Nephron (organoid): ENCODE measurements around the gene NLRP1.

Source experiments
- H3K27ac Mint-ChIP-seq, 3 experiments: 2 replicates each; pipeline ENCODE4 v1.8.0; 2020; ENCODE audit warnings: mixed read lengths in 3 of 3, mild to moderate bottlenecking in 2 of 3, moderate library complexity in 1 of 3
- H3K27me3 Mint-ChIP-seq: 2 replicates; pipeline ENCODE4 v1.8.0; 2021; ENCODE audit warnings: low read depth, mild to moderate bottlenecking, moderate library complexity, mixed read lengths
- H3K36me3 Mint-ChIP-seq: 2 replicates; pipeline ENCODE4 v1.8.0; 2020; ENCODE audit warnings: low read depth, mixed read lengths
- H3K4me1 Mint-ChIP-seq: 2 replicates; pipeline ENCODE4 v1.8.0; 2020; ENCODE audit warnings: mixed read lengths
- H3K4me3 Mint-ChIP-seq, 3 experiments: 2 replicates each; pipeline ENCODE4 v1.8.0; 2020; ENCODE audit warnings: mild to moderate bottlenecking in 3 of 3, mixed read lengths in 3 of 3, moderate library complexity in 2 of 3
- H3K9me3 Mint-ChIP-seq: 2 replicates; pipeline ENCODE4 v1.8.0; 2020; ENCODE audit warnings: mixed read lengths
- TF ChIP-seq, protein P1 (sequence below), 3 experiments: fragments of 200-600 bp; sonication (generic); IDR thresholded peaks; one replicate each; pipeline ENCODE4 v1.5.0; 2021; ENCODE audit warnings: antibody characterized with exemption in 3 of 3; ENCODE audit not compliant: unreplicated experiment in 3 of 3

The NLRP1 gene

GRCh38 chr17:5584383-5585286 lies at the start of gene NLRP1:
TSS of gene NLRP1 (minus strand) at chr17:5584509. CDS start at chr17:5583957, 552 bp downstream.
- Mint-ChIP-seq H3K4me3 (no peak within 1 kb of the TSS), H3K27ac (no peak within 1 kb of the TSS)
- TF ChIP-seq, protein P1, sequence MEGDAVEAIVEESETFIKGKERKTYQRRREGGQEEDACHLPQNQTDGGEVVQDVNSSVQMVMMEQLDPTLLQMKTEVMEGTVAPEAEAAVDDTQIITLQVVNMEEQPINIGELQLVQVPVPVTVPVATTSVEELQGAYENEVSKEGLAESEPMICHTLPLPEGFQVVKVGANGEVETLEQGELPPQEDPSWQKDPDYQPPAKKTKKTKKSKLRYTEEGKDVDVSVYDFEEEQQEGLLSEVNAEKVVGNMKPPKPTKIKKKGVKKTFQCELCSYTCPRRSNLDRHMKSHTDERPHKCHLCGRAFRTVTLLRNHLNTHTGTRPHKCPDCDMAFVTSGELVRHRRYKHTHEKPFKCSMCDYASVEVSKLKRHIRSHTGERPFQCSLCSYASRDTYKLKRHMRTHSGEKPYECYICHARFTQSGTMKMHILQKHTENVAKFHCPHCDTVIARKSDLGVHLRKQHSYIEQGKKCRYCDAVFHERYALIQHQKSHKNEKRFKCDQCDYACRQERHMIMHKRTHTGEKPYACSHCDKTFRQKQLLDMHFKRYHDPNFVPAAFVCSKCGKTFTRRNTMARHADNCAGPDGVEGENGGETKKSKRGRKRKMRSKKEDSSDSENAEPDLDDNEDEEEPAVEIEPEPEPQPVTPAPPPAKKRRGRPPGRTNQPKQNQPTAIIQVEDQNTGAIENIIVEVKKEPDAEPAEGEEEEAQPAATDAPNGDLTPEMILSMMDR (IDR thresholded peaks at IDR 0.05; ENCODE audit: unreplicated experiment in 3 of 3), result no peak

GRCh38 chr17:5631958-5632590 lies 47.8 kb upstream of the NLRP1 start:
- Mint-ChIP-seq H3K27me3 (peaks cover 30% of the 10 kb centered on the region), H3K36me3 (no peaks in the 10 kb centered on the region), H3K27ac (no peak overlapping the region), H3K9me3 (no peaks in the 10 kb centered on the region), H3K4me1 (no peaks in the 10 kb centered on the region), H3K4me3 (no peak overlapping the region)
- TF ChIP-seq, protein P1 (IDR thresholded peaks at IDR 0.05; ENCODE audit: unreplicated experiment in 3 of 3), result no peak

More at GRCh38 chr17:5584383-5585286, at the start of gene NLRP1:
- no peaks in the 10 kb centered on the region for H3K36me3 Mint-ChIP-seq
- no peaks in the 10 kb centered on the region for H3K27me3 Mint-ChIP-seq
- H3K4me1 Mint-ChIP-seq, result peaks cover 14% of the 10 kb centered on the region
- no peaks in the 10 kb centered on the region for H3K9me3 Mint-ChIP-seq

- H3K4me3 Mint-ChIP-seq, result no peak overlapping the region
- H3K27ac Mint-ChIP-seq, result no peak overlapping the region
- H3K27me3 Mint-ChIP-seq, result peaks cover 28% of the 10 kb centered on the region
- no peaks in the 10 kb centered on the region for H3K9me3 Mint-ChIP-seq
- TF ChIP-seq, protein P1 (IDR thresholded peaks at IDR 0.05; ENCODE audit: unreplicated experiment in 3 of 3), result no peak
- H3K36me3 Mint-ChIP-seq, result no peaks in the 10 kb centered on the region
- no peaks in the 10 kb centered on the region for H3K4me1 Mint-ChIP-seq
Measured at GRCh38 chr17:5630434-5630833, 46.1 kb upstream of the NLRP1 start.

DNA sequence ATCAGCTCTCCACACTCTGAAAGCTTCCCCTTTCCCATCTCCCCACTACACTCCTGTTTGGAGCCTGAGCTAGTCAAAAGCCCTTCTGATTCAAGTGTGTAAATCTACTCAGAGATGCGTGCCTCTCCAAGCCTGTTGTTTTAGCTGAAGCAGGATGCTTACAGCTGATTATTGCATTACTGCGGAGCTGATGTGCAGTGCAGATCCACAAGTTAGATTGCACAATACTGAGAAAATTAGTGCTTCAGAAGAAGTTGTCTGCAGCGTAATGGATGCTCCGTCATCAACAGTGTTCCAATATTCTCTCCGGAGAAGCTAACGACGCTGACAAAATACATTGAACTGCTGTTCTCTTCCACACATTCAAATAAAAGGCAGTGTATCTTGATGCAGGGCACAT lies 44.8 kb upstream of the NLRP1 start:
- H3K4me3 Mint-ChIP-seq, result no peak overlapping the region
- H3K4me1 Mint-ChIP-seq, result no peaks in the 10 kb centered on the region
- no peak overlapping the region for H3K27ac Mint-ChIP-seq
- H3K36me3 Mint-ChIP-seq, result no peaks in the 10 kb centered on the region
- TF ChIP-seq, protein P1 (IDR thresholded peaks at IDR 0.05; ENCODE audit: unreplicated experiment in 3 of 3), result no peak
- H3K27me3 Mint-ChIP-seq, result peaks cover 28% of the 10 kb centered on the region
- H3K9me3 Mint-ChIP-seq, result no peaks in the 10 kb centered on the region

DNA sequence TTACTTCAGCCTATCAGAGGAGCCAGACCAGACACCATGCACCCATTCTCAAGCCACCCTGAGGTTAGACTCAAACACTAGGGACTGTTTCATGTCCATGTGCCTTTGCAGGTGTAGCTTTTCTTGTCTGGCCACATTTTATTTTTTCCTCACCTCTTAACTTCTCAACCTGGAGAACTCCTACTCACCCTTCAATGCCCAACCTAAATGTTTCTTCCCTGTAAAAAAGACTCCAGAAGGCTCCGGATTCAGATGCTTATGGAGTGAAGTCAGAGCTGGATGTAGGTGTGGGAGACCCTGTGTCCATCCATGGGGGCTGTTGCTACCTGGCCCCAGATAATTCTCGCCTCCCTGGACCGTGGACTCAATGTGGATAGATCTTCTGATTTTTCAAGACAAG lies 44.0 kb upstream of the NLRP1 start:
- Mint-ChIP-seq H3K4me1 (no peaks in the 10 kb centered on the region), H3K36me3 (no peaks in the 10 kb centered on the region), H3K4me3 (no peak overlapping the region), H3K27ac (no peak overlapping the region), H3K27me3 (peaks cover 28% of the 10 kb centered on the region), H3K9me3 (no peaks in the 10 kb centered on the region)
- TF ChIP-seq, protein P1 (IDR thresholded peaks at IDR 0.05; ENCODE audit: unreplicated experiment in 3 of 3), result no peak
